Progenitor cell of endocrine pancreas (in vitro differentiated cells): Measurements from ENCODE around the gene EXOC6B. TPM values are rescaled to one million over a fixed set of nuclear protein-coding genes. Genes with fewer than 3 reads are reported as not detected.

Source experiments
- DNase-seq: peaks from one replicate; pipeline ENCODE4 v3.0.0; 2021; ENCODE audit warnings: low spot score; ENCODE audit not compliant: unreplicated experiment
- H3K27ac Mint-ChIP-seq: 2 replicates; pipeline ENCODE4 v1.8.0; 2021; ENCODE audit warnings: mild to moderate bottlenecking, moderate library complexity, mixed read lengths
- H3K27me3 Mint-ChIP-seq: 2 replicates; pipeline ENCODE4 v1.8.0; 2021; ENCODE audit warnings: mixed read lengths
- H3K36me3 Mint-ChIP-seq: 2 replicates; pipeline ENCODE4 v1.8.0; 2022; ENCODE audit warnings: mixed read lengths; ENCODE audit not compliant: insufficient read depth
- H3K4me1 Mint-ChIP-seq: 2 replicates; pipeline ENCODE4 v1.8.0; 2021; ENCODE audit warnings: low read depth, mixed read lengths
- H3K4me3 Mint-ChIP-seq: 2 replicates; pipeline ENCODE4 v1.8.0; 2021; ENCODE audit warnings: low read depth, mild to moderate bottlenecking, moderate library complexity, mixed read lengths
- H3K9me3 Mint-ChIP-seq: 2 replicates; pipeline ENCODE4 v1.8.0; 2021; ENCODE audit warnings: low read depth, mixed read lengths
- CTCF ChIP-seq: fragments of 200-600 bp; sonication (generic); IDR thresholded peaks from one replicate; pipeline ENCODE4 v1.5.0; 2021; ENCODE audit warnings: antibody characterized with exemption, mild to moderate bottlenecking; ENCODE audit not compliant: unreplicated experiment
- total RNA-seq: library from RNA; stranded (reverse); gene quantifications from 2 replicates; pipeline ENCODE4 v1.2.1, GENCODE V29; 2021

The EXOC6B gene
- total RNA-seq, 1 donor from 2014 or later: 71.9 TPM

DNA sequence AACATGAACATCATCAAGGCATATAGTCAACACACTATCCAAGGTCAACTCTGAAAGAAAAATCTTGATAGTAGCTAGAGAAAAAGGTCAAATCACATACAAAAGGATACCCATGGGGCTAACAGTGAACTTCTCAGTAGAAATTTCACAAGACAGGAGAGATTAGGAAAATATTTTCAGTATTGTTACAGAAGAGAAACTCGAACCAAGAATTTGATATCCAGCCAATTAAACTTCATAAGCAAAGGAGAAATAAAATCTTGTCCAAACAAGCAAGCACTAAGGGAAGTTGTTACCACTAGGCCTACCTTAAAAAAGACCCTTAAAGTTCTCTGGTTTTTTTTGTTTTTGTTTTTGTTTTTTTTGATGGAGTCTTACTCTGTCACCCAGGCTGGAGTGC, 242.5 kb downstream of the EXOC6B start:
- H3K4me3 Mint-ChIP-seq: no peak overlapping the region
- no peaks in the 10 kb centered on the region for H3K27me3 Mint-ChIP-seq
- no peak for TF ChIP-seq CTCF
- no peak overlapping the region for H3K27ac Mint-ChIP-seq
- H3K9me3 Mint-ChIP-seq: peaks cover 8% of the 10 kb centered on the region
- no peak for DNase-seq
- peaks cover 7% of the 10 kb centered on the region for H3K4me1 Mint-ChIP-seq
- H3K36me3 Mint-ChIP-seq: peaks cover 8% of the 10 kb centered on the region

DNA sequence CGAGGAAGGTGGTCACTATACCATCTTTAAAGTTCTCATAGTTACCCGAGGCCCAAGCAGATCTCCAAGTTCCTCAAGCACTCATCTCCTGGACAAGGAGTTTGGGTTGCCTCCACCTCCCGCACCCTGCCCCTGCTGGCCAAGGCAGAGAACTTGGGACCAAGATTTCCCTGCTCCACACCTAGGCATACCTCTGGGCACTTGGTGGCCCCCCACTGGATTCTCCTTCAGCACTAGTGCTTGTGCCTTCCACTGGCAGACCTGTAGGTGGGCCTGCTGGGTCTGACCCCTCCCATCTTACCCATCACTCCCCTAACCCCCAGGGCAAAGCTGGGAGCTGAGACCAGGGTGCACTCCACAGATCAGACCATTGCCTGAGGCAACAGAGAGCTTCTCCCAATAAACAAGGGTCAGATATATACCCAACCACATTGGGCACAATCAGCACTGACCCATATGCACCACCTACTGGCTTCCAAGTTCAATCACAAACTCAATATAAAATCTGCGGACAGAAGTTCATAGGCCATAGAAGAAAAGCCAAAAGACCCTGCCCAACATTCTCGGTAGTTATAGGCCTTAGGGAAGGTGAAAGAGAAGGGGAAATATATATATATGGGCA, 244.2 kb downstream of the EXOC6B start:
- TF ChIP-seq CTCF: peak; percentile 23
- Mint-ChIP-seq H3K9me3 (peaks cover 8% of the 10 kb centered on the region), H3K4me1 (peaks cover 15% of the 10 kb centered on the region), H3K27ac (peak overlapping the region; percentile 73), H3K36me3 (peaks cover 8% of the 10 kb centered on the region), H3K27me3 (no peaks in the 10 kb centered on the region), H3K4me3 (no peak overlapping the region)
- no peak for DNase-seq

- TF ChIP-seq CTCF: peak; percentile 91
- peaks cover 25% of the 10 kb centered on the region for H3K4me1 Mint-ChIP-seq
- peaks cover 2% of the 10 kb centered on the region for H3K36me3 Mint-ChIP-seq
- H3K9me3 Mint-ChIP-seq: peaks cover 2% of the 10 kb centered on the region
- H3K4me3 Mint-ChIP-seq: no peak overlapping the region
- DNase-seq: no peak
- H3K27me3 Mint-ChIP-seq: no peaks in the 10 kb centered on the region
- no peak overlapping the region for H3K27ac Mint-ChIP-seq
Observed at GRCh38 chr2:72579591-72580180, 246.1 kb downstream of the EXOC6B start.

- Mint-ChIP-seq H3K4me1 (peaks cover 27% of the 10 kb centered on the region), H3K27ac (no peak overlapping the region), H3K27me3 (no peaks in the 10 kb centered on the region), H3K36me3 (peaks cover 3% of the 10 kb centered on the region), H3K9me3 (no peaks in the 10 kb centered on the region), H3K4me3 (no peak overlapping the region)
- no peak for TF ChIP-seq CTCF
- DNase-seq: no peak
Observed at GRCh38 chr2:72576861-72577260, 249.0 kb downstream of the EXOC6B start.

DNA sequence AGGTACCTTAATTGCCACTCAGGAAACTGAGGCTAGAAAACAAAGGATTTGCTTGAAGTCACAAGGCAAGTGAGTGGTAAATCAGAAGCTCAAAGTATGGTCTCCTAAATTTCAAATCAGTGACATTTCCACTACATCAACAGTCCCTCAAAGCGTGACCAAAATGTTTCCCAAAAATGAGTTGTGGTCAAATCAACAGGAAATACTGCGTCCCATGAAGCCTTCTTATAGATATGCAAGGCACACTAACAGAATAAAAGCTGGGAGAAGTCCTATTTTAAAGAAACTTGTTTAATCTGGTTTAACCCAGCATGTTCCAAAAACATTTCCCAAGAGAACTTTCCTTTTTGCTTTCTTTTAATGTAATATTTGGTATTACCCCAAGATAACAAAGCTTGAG, 249.4 kb downstream of the EXOC6B start:
- H3K4me1 Mint-ChIP-seq: peaks cover 27% of the 10 kb centered on the region
- no peak overlapping the region for H3K27ac Mint-ChIP-seq
- H3K9me3 Mint-ChIP-seq: no peaks in the 10 kb centered on the region
- no peak for TF ChIP-seq CTCF
- no peak for DNase-seq
- H3K36me3 Mint-ChIP-seq: peaks cover 3% of the 10 kb centered on the region
- no peak overlapping the region for H3K4me3 Mint-ChIP-seq
- no peaks in the 10 kb centered on the region for H3K27me3 Mint-ChIP-seq
